HuH-7.5 (cell line): ENCODE results near the gene ASPG.
"Not testable (repeated sequence)": the region's sequence is repeated elsewhere in the genome, so short reads cannot be mapped to it uniquely, and the experiment has no call there.

Source experiments
- DNase-seq: peaks from one replicate; pipeline ENCODE4 v3.0.0; 2011; ENCODE audit warnings: low spot score

The ASPG gene

DNA sequence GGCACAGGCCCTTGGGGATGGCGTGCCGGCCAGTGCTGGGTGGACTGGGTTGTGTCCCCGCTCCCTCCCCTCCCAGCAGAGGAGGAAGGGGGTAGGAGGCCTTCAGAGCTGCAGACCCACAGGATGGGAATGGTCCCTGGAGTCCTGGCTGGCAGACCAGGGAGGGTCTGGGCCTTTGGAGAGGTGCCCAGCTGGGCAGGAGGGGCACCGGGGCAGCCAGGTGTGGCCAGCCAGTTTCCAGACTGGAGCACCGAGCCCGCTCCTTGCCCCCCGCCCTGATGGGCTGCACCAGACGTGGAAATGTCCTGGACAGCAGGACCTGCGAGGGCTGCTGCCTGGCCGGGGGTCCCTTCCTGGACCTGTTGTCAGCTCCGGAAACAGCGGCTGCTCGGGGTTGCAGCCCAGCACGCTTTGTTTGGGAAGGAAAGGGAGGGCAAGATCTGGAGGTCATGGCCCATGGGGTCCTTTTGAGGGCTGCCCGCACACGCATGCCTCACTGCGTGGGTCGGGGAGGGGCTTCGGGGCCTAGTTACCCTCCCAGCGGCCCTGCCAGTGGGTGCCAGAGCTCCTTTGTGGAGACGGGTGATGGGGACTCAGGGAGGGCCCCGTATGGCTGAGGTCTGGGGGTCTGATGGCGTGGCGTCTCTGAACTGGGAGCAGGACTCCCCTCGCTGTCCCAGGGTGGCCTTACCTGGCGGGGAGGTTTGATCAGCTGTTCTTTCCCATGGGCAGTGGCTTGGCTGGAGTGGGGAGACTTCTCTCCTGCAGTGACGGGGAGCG, 62.0 kb downstream of the ASPG start:
- DNase-seq, result no peak

DNA sequence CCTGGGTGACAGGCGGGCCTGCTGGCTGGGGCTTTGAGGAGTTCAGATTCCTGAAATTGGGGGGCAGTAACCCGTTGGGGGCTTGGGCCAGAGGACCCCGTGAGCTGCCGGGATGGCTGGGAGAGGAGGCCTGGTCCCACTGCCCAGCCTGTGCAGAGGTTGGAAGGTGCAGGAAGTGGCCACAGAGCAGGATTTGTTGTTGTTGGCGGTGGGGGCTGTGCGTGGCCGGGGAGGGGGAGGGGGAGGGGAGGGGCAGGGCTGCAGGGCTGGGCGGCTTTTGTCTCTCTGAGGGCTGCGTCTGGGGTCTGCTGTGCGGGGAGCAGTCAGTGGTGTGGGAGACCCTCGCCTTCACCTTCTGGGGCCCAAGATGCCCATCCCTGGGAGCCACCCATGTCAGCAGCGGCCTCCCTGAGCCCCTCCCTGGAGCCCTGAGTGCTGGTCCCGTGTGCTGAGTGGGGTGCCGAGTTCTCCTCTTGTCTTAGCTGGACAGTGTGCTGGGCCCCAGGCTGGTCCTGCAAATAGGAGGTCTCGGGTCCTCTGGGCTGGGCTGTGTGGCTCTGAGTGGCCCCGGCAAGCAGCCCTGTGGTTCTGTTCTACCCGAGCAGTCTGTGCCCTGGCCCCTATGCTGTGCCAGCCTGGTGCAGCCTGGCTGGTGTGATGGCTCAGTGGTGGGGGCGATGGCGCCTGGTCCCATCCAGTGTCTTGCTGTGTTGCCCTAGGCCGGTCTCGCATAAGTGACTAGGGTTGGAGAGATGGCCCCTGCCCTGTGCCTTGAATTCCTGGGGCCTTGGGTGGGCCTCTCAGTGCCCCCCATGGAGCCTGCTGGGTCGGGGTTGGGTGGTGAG, 63.2 kb downstream of the ASPG start:
- DNase-seq, result no peak

DNA sequence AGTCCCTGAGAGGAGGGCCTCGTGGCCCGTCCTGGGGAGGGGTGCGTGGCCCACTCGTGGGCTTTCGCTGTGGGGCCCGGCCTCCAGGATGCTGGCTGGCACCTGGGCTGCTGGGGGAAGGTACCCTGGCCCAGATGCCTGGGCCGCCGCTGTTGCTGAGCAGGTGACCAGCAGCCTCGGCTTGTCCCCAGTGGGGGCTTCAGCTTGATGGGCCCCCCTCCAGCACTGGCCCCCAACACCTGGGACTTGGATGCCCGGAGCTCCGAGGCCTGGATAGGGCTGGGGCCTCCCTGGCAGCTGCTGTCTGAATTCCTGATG, 63.7 kb downstream of the ASPG start:
- DNase-seq, result no peak

DNA sequence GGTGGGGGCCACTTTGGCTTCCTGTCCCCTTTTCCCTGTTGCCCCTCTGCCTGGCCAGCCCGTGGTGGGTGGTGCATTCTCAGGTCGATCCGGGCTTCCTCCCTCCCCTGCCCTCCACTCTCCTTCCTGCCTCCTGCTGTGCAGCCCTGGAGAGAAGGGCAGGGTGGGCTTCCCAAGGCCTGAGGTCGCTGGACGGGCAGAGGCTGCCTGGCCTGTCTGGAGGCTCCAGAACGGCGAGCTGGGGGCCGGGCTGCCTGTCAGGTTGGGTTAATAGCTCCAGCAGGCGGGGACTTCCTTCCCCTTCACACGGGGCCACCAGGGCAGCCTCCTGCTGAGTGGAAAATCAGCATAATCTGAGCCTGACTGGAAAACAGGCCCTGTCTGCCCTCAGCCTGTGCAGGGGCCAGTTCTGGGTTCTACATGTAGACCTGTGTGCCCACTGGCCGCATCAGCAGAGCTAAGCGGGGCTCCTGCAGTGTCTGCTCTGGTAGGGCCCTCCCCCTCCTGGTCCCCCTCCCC, 64.2 kb downstream of the ASPG start:
- DNase-seq, result no peak

DNA sequence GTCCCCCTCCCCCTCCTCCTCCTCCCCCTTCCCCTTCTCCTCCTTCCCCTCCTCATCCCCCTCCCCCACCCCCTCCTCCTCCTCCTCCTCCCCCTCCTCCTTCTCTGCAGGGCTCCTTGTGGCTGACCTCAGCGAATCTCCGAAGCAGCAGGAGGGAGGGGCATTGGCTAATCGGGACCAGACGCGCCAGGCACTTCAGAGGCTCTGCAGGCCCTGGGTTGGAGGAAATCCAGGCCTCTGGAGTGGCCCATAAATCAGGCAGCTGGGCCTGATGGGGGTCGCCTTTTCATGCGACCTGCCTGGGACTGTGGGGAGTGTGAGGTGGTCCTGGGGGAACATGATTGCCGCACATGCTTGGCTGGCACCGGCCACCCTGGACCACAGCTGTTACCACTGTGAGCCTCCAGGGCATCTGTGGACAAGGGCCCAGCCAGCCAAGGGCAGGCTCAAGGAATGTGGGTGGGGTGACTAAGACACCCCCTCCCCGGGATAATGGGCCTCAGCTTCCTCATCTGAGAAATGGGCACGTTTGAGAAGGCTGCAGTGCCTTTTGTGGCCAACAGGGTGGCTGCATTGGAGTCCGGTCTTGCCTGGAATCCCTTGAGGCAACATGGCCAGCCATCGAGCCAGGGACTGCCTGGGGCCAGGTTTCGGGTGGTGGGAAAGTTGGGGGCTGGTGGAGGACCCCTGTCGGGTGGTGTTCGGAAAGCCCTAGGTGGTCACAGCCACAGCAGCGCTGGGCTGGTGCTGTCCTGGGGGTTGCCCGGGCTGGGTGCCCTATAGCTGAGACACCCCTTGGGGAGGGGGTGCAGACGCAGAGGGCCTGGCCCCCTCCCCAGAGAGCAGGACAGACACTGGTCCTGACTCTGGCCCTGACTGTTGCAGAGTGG, 64.9 kb downstream of the ASPG start:
- no peak for DNase-seq

DNA sequence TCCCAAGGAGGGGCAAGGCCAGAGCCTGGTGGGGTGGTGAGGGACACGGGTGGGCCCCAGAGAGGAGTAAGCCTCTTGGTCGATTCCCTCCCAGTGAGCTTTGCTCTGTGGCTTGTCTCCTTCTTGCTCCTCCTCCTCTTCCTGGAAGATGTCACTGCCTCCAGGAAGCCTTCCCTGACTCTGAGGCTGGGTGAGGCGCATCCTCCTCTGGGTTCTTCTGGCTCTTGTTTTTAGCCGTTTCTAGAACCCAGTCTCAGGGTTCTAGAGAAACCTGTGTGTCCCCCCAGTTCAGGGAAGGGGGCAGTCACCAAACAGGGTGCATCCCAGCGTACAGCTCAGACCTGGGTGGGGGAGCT, 65.5 kb downstream of the ASPG start:
- no peak for DNase-seq

DNA sequence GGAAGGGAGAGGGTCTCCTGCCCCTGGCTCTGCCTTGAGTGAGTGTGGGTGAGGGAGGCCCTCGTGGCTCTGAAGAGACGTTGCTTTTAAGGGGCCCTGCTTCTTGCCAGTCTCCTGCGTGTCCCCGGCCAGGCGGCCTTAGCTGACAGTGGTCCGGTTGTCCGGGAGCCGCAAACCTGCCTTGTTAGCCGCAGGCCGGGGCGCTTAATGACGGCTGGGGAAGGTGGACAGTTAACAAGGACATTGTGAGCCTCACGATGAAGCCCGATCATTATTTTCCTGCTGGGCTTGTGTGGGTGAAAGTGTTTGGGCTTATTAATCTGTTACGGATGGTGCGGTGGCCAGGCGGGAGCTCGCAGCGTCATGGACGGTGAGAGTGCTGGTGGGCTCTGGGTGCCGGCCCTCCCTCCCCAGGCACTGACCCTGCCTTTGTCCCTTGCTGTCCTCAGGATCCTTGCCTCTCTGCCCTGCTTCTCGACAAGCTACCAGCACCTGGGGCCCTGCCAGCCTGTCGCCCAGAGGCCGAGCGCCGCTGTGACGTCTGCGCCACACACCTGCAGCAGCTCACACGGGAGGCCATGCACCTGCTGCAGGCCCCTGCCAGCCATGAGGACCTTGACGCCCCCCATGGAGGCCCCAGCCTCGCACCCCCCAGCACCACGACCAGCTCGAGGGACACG, 66.2 kb downstream of the ASPG start:
- DNase-seq, result no peak

DNA sequence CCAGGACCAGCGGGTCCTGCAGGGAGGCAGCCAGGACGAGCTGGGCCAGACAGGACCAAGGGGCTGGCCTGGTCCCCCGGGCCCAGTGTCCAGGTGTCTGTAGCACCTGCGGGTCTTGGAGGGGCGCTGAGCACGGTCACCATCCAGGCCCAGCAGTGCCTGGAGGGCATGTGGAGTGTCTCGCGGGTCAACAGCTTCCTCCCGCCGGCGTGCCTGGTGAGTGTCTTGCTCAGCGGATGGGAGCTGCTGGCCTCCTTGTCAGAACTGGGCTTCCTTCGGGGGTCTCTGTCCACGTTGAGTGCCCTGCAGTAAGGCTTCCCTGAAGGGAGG, 66.7 kb downstream of the ASPG start:
- no peak for DNase-seq

DNA sequence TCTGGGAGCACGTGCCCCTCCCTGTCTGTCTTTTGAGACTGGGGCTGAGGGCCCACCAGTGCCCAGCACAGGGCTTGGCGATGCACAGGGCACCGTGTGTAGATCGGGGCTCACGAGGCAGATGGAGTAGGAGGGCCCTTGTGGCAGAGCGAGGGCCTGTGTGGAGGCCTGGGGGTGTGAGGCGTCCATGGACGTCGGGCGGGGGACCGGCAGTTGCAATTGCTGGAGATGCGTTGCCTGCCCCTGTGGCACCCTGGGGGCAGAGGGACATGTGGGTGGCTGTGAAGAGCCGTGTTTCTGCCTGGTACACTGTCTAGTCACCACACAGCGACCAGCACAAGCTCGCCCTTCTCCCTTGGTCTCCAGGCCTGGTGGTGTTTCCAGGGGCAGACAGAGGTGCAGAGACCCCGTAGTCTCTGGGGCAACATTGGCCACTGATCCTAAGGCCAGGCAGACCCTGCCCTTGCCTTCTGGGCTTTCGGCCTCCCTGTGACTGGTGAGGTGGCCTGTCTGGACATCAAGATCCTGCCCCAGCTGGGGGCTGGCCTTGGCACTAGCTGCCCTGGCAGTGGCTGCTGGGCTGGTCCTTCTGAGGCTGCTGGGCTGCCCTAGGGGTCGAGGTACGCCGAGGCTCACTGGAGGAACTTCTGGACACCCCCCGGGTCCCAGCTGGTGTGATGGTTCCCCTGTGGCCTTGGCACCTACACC, 67.3 kb downstream of the ASPG start:
- no peak for DNase-seq

DNA sequence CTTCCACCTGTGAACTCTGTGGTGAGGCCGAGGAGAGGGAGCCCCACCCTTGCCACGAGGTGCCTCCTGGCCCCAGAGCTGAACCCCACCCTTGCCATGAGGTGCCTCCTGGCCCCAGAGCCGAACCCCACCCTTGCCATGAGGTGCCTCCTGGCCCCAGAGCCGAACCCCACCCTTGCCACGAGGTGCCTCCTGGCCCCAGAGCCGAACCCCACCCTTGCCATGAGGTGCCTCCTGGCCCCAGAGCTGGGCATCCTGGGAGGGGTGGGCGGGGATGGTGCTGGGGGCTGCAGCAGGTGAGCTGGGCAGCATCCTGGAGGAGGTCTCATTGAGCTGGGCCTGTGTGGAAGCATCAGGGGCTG, 67.9 kb downstream of the ASPG start:
- not testable (repeated sequence) for DNase-seq

DNA sequence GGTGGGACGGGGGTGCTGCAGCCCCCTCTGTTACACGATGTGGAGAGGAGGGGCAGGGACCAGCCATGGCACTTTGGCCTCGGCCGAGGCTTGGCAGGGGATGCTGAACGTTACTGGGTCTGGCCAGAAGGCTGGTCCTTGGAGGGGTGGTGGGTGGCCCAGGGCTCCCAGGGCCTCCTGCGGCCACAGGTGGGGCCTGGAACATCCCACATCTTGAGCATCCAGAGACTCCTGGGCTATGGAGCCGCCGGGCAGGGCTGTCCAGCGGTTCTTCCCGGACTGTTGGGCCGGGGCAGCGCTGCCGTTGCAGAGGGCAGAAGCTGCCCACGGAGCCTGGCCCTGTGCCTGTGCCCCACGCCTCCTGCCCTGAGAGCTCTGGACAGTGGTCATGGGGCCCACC, 68.7 kb downstream of the ASPG start:
- no peak for DNase-seq

- DNase-seq, result no peak
Observed at GRCh38 chr14:104155513-104155912, 70.0 kb downstream of the ASPG start.

GRCh38 chr14:104156142-104156541, 70.6 kb downstream of the ASPG start:
- DNase-seq, result no peak

GRCh38 chr14:104157016-104157928, 71.8 kb downstream of the ASPG start:
- no peak for DNase-seq

DNA sequence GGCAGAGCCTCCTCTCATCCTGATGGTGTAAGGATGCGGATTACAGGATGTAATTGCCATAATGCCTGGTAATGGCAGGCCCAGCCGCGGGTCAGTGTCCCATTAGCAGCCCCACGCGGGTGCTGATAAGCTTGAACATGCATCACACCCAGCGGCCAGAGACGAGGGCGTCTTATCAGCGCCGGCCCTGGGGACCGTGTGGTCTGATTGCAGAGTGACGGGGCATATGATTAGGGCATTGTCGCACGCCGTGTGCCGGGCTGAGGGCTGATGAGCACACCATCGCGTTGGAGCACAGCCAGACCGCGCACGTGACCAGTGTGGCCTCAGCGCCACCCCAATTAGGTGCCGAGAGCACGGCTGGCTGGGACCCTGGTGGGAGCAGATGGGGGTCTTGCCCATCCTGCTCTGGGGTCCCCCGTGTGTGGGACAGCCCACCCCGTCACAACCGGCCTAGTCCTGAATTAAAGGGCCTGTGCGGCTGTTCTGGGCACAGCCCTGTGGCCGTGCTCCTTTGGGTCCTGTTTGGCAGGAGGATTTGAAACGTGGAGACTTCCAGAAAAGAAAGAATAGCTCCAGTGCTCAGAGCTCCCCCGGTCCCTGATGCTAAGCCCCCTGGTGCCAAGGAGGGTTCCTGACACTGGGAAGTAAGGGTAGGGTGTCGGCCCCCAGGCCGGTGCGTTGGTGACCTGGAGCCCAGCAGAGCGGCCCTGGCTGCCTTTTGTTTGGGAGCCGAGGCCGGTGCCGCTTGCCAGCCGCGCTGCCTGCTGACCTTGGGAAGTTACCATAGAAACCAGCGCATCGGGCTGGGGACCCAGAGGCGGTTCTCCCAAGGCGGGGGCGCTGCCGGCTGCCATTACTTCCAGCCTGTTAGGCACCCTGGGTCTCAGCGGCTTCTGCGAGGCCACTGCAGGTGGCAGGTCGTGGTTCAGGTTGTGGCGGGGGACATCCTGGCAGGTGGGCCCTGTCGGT, 73.6 kb downstream of the ASPG start:
- no peak for DNase-seq

GRCh38 chr14:104159990-104160389, 74.5 kb downstream of the ASPG start:
- no peak for DNase-seq

- DNase-seq, result no peak
Observed at GRCh38 chr14:104161602-104162367, 76.3 kb downstream of the ASPG start.

DNA sequence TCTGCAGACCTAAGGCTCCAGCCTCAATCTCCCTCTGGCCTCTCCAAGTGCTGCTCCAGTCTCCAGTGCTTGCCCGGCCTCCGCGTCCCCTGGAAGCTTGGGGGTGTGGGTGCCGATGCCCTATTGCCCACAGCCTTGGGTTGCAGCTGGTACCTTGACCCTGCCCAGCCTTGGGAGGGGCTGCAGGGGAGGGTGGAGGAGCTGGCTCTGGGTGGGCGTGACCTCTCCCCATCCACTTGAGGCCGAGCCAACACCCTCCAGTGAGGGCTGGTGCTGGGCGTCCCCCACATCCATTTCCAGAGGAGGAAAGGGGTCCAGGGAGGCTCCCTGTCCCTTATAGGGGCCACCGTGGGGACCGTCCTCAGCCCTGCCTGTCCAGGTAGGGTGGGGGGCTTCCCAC, 77.0 kb downstream of the ASPG start:
- DNase-seq, result no peak
